DND-41 (cell line): ENCODE data around the gene GPC5.

Source experiments
- ATAC-seq: fragments of 200-7000 bp; cut with Tn5 transposase; 3 replicates; pipeline ENCODE4 v1.9.1; 2021; ENCODE audit warnings: low read depth; ENCODE audit not compliant: insufficient read depth
- DNase-seq: peaks from one replicate; pipeline ENCODE4 v3.0.0-alpha.2; 2020
- H2AFZ ChIP-seq: 2 replicates; pipeline ENCODE4 v1.6.0; 2012; ENCODE audit warnings: low read depth, low read length
- H3K27ac ChIP-seq: 2 replicates; pipeline ENCODE4 v1.5.1; 2012; ENCODE audit warnings: low read length, inconsistent platforms
- H3K27me3 ChIP-seq: fragments of 200-600 bp; sonication (generic); 2 replicates; pipeline ENCODE4 v1.6.0; 2012; ENCODE audit warnings: low read length, mild to moderate bottlenecking, inconsistent platforms; ENCODE audit not compliant: insufficient read depth, poor library complexity
- H3K36me3 ChIP-seq: 2 replicates; pipeline ENCODE4 v1.5.1; 2012; ENCODE audit warnings: low read length, inconsistent platforms; ENCODE audit not compliant: insufficient read depth
- H3K4me1 ChIP-seq: 2 replicates; pipeline ENCODE4 v1.5.1; 2012; ENCODE audit warnings: mild to moderate bottlenecking, low read length; ENCODE audit not compliant: insufficient read depth
- H3K4me2 ChIP-seq: 2 replicates; pipeline ENCODE4 v1.6.0; 2012; ENCODE audit warnings: mild to moderate bottlenecking, moderate library complexity, low read length, inconsistent platforms; ENCODE audit not compliant: insufficient read depth
- H3K4me3 ChIP-seq, 2 experiments: fragments of 200-600 bp in 1 of 2; shearing (Covaris generic) in 1 of 2; 2 replicates each; pipeline ENCODE4 v1.5.1; 2012 to 2016; ENCODE audit warnings: inconsistent platforms in 2 of 2, low read length in 2 of 2, mild to moderate bottlenecking in 2 of 2, low read depth in 1 of 2, moderate library complexity in 1 of 2
- H3K79me2 ChIP-seq: 2 replicates; pipeline ENCODE4 v1.6.0; 2012; ENCODE audit warnings: low read length, inconsistent platforms; ENCODE audit not compliant: insufficient read depth
- H3K9ac ChIP-seq: 2 replicates; pipeline ENCODE4 v1.6.0; 2012; ENCODE audit warnings: low read depth, mild to moderate bottlenecking, inconsistent platforms, low read length, moderate library complexity
- H3K9me3 ChIP-seq: 2 replicates; pipeline ENCODE4 v1.5.1; 2012; ENCODE audit warnings: low read length, moderate library complexity, mild to moderate bottlenecking, inconsistent platforms; ENCODE audit not compliant: insufficient read depth, severe bottlenecking
- H4K20me1 ChIP-seq: 2 replicates; pipeline ENCODE4 v1.6.0; 2012; ENCODE audit warnings: low read length; ENCODE audit not compliant: insufficient read depth
- CTCF ChIP-seq: IDR thresholded peaks from 2 replicates; pipeline ENCODE4 v1.5.1; 2012; ENCODE audit warnings: borderline replicate concordance, low read length, moderate library complexity, mild to moderate bottlenecking; ENCODE audit not compliant: poor library complexity, severe bottlenecking; ENCODE audit errors: extremely low read depth
- EZH2 ChIP-seq: IDR thresholded peaks from 3 replicates; pipeline ENCODE4 v1.6.1; 2012; ENCODE audit warnings: borderline replicate concordance, low read depth, mild to moderate bottlenecking, moderate library complexity, low read length, inconsistent platforms; ENCODE audit not compliant: severe bottlenecking

Gene GPC5

GRCh38 chr13:92436924-92437323 lies 1038.5 kb downstream of the GPC5 start:
- Histone ChIP-seq H3K9ac (no peak overlapping the region), H3K27ac (no peak overlapping the region), H4K20me1 (no peaks in the 10 kb centered on the region), H3K4me1 (no peaks in the 10 kb centered on the region), H3K79me2 (no peaks in the 10 kb centered on the region), H3K27me3 (no peaks in the 10 kb centered on the region), H2AFZ (no peak overlapping the region), H3K9me3 (no peaks in the 10 kb centered on the region), H3K4me2 (no peak overlapping the region), H3K36me3 (no peaks in the 10 kb centered on the region), H3K4me3 (no peak overlapping the region)
- TF ChIP-seq EZH2, result no peak
- no peak for TF ChIP-seq CTCF
- DNase-seq (no peak), ATAC-seq (no peak)

- DNase-seq (no peak), ATAC-seq (no peak)
- no peak overlapping the region for H2AFZ ChIP-seq
- no peaks in the 10 kb centered on the region for H3K4me1 ChIP-seq
- no peaks in the 10 kb centered on the region for H3K36me3 ChIP-seq
- no peak overlapping the region for H3K4me2 ChIP-seq
- no peak overlapping the region for H3K27ac ChIP-seq
- H3K9me3 ChIP-seq, result no peaks in the 10 kb centered on the region
- H3K79me2 ChIP-seq, result no peaks in the 10 kb centered on the region
- H3K4me3 ChIP-seq, result no peak overlapping the region
- H4K20me1 ChIP-seq, result no peaks in the 10 kb centered on the region
- TF ChIP-seq EZH2 (no peak), CTCF (no peak)
- no peak overlapping the region for H3K9ac ChIP-seq
- H3K27me3 ChIP-seq, result no peaks in the 10 kb centered on the region
Measured at GRCh38 chr13:92444244-92444643, 1045.8 kb downstream of the GPC5 start.

GRCh38 chr13:92451060-92451459 lies 1052.6 kb downstream of the GPC5 start:
- H3K27ac ChIP-seq, result no peak overlapping the region
- H3K4me2 ChIP-seq, result no peak overlapping the region
- no peak overlapping the region for H2AFZ ChIP-seq
- H3K4me3 ChIP-seq, result no peak overlapping the region
- H3K9ac ChIP-seq, result no peak overlapping the region
- H3K79me2 ChIP-seq, result no peaks in the 10 kb centered on the region
- H3K9me3 ChIP-seq, result no peaks in the 10 kb centered on the region
- TF ChIP-seq EZH2, result no peak
- no peak for TF ChIP-seq CTCF
- H3K36me3 ChIP-seq, result no peaks in the 10 kb centered on the region
- H4K20me1 ChIP-seq, result no peaks in the 10 kb centered on the region
- H3K27me3 ChIP-seq, result no peaks in the 10 kb centered on the region
- no peaks in the 10 kb centered on the region for H3K4me1 ChIP-seq
- ATAC-seq, result no peak
- DNase-seq, result no peak

- H4K20me1 ChIP-seq, result no peaks in the 10 kb centered on the region
- no peaks in the 10 kb centered on the region for H3K36me3 ChIP-seq
- ATAC-seq (no peak), DNase-seq (no peak)
- H3K4me2 ChIP-seq, result no peak overlapping the region
- H3K4me3 ChIP-seq, result no peak overlapping the region
- H3K79me2 ChIP-seq, result no peaks in the 10 kb centered on the region
- TF ChIP-seq EZH2, result no peak
- no peak for TF ChIP-seq CTCF
- H2AFZ ChIP-seq, result no peak overlapping the region
- no peaks in the 10 kb centered on the region for H3K9me3 ChIP-seq
- no peaks in the 10 kb centered on the region for H3K4me1 ChIP-seq
- H3K9ac ChIP-seq, result no peak overlapping the region
- H3K27ac ChIP-seq, result no peak overlapping the region
- H3K27me3 ChIP-seq, result no peaks in the 10 kb centered on the region
Measured at GRCh38 chr13:92452840-92453239, 1054.4 kb downstream of the GPC5 start.
